Body of pancreas (tissue), 4 donors: Measurements from ENCODE around the gene MAGI1.

Source experiments
- CTCF ChIP-seq, 7 experiments: fragments of 450-650 bp in 4 of 7; fragments of 200-600 bp in 3 of 7; sonication (generic) in 3 of 7; IDR thresholded peaks; one replicate each; pipeline ENCODE4 v1.5.1; 2016 to 2019; ENCODE audit warnings: antibody characterized with exemption in 7 of 7
- POLR2A ChIP-seq, 3 donors: fragments of 450-650 bp; IDR thresholded peaks; one replicate each; pipeline ENCODE4 v1.6.1; 2016; ENCODE audit warnings: antibody characterized with exemption in 3 of 3, mild to moderate bottlenecking in 2 of 3

GRCh38 chr3:65857327-65857726 is 181.4 kb downstream of the MAGI1 start:
- TF ChIP-seq CTCF (IDR thresholded peaks at IDR 0.05): no peak
- TF ChIP-seq POLR2A (IDR thresholded peaks at IDR 0.05): no peak
